Panc1 (cell line): ENCODE results near the gene GARS1. TPM values are rescaled to one million over a fixed set of nuclear protein-coding genes. Genes with fewer than 3 reads are reported as not detected.
"Not testable (repeated sequence)": the region's sequence is repeated elsewhere in the genome, so short reads cannot be mapped to it uniquely, and the experiment has no call there.

Experiments
- ATAC-seq: fragments of 200-7000 bp; cut with Tn5 transposase; 2 replicates; pipeline ENCODE4 v1.9.1; 2020; ENCODE audit warnings: mild to moderate bottlenecking, moderate library complexity
- BruUV-seq: library from RNA; stranded (reverse); fragments of 400-500 nt; replicated peaks from 2 replicates; lab custom pipeline; 2021; lab: Mats Ljungman, UMichigan
- CTCF ChIA-PET: fragments of 300-600 bp; sonication (Branson Sonifier 250); formaldehyde crosslinking; loops from one replicate; lab custom pipeline; 2022; ENCODE audit warnings: antibody characterized with exemption; lab: Charles Lee
- POLR2A ChIA-PET: fragments of 300-600 bp; sonication (Branson Sonifier 250); formaldehyde crosslinking; loops from one replicate; lab custom pipeline; 2022; ENCODE audit warnings: antibody characterized with exemption; lab: Charles Lee
- DNase-seq: peaks from one replicate; pipeline ENCODE4 v3.0.0-alpha.2; 2010; ENCODE audit warnings: low read depth, low spot score
- H3K27ac ChIP-seq: 2 replicates; pipeline ENCODE4 v1.5.1; 2011; ENCODE audit warnings: mild to moderate bottlenecking, low read length, inconsistent platforms
- H3K27me3 ChIP-seq: fragments of 200-500 bp; sonication (Bioruptor generic); 2 replicates; pipeline ENCODE4 v1.6.0; 2014; ENCODE audit warnings: low read length, inconsistent platforms; ENCODE audit not compliant: control insufficient read depth, insufficient read depth
- H3K36me3 ChIP-seq: fragments of 200-500 bp; sonication (Bioruptor generic); 2 replicates; pipeline ENCODE4 v1.5.1; 2014; ENCODE audit warnings: inconsistent platforms, mild to moderate bottlenecking, low read length, moderate library complexity; ENCODE audit not compliant: control insufficient read depth, insufficient read depth
- H3K4me1 ChIP-seq: 2 replicates; pipeline ENCODE4 v1.5.1; 2011; ENCODE audit warnings: inconsistent platforms, mild to moderate bottlenecking, low read length, moderate library complexity; ENCODE audit not compliant: control insufficient read depth, insufficient read depth
- H3K4me3 ChIP-seq, 2 experiments: 2 replicates each; pipeline ENCODE4 v1.5.1; 2011 to 2012; ENCODE audit warnings: low read depth in 2 of 2, low read length in 2 of 2, mild to moderate bottlenecking in 2 of 2, inconsistent platforms in 1 of 2, moderate library complexity in 1 of 2
- H3K9me3 ChIP-seq: fragments of 200-500 bp; sonication (Bioruptor generic); 2 replicates; pipeline ENCODE4 v1.5.1; 2014; ENCODE audit warnings: low read depth, mild to moderate bottlenecking, inconsistent platforms, low read length, moderate library complexity; ENCODE audit not compliant: control insufficient read depth, insufficient read depth
- CTCF ChIP-seq: fragments of 450-650 bp; IDR thresholded peaks from 2 replicates; pipeline ENCODE4 v1.5.1; 2017; ENCODE audit warnings: mild to moderate bottlenecking
- POLR2AphosphoS5 ChIP-seq: IDR thresholded peaks from 2 replicates; pipeline ENCODE4 v1.6.1; 2012; ENCODE audit warnings: mild to moderate bottlenecking, low read depth, low read length, moderate library complexity
- REST ChIP-seq, 2 experiments: IDR thresholded peaks; 2 replicates each; pipeline ENCODE4 v1.6.1; 2011 to 2012; ENCODE audit warnings: low read depth in 2 of 2, control low read depth in 1 of 2, low read length in 1 of 2, mild to moderate bottlenecking in 1 of 2, moderate library complexity in 1 of 2; ENCODE audit not compliant: insufficient read depth in 1 of 2
- SIN3A ChIP-seq: IDR thresholded peaks from 2 replicates; pipeline ENCODE4 v1.6.1; 2012; ENCODE audit warnings: low read depth, mild to moderate bottlenecking, low read length, moderate library complexity, borderline replicate concordance; ENCODE audit not compliant: insufficient read depth
- TCF7L2 ChIP-seq: IDR thresholded peaks from 2 replicates; pipeline ENCODE4 v1.6.1; 2011; ENCODE audit warnings: mild to moderate bottlenecking, low read depth, low read length, inconsistent platforms
- in situ Hi-C: cut with HindIII; loops from 2 replicates; pipeline ENCODE4 v1.10.0; 2016; ENCODE audit warnings: low sequenced_read_pairs, low pct_unique_long_range_greater_than_20kb
- intact Hi-C: fragments of 100-400 bp; cut with micrococcal nuclease; formaldehyde crosslinking; loops from one replicate; pipeline ENCODE4 v1.10.0; 2022; ENCODE audit not compliant: unreplicated experiment
- total RNA-seq: library from RNA; stranded (reverse); gene quantifications from one replicate; pipeline ENCODE4 v1.2.1, GENCODE V29; 2021; ENCODE audit not compliant: unreplicated experiment

Gene GARS1
- total RNA-seq, 1 experiment from 2014 or later, result 271 TPM

GRCh38 chr7:30566596-30566995, 28.1 kb upstream of the GARS1 start:
- DNase-seq (no peak), ATAC-seq (no peak)
- no peak for TF ChIP-seq SIN3A
- no peak for TF ChIP-seq CTCF
- intact Hi-C loops, result no loop called here
- Histone ChIP-seq H3K36me3 (no peaks in the 10 kb centered on the region), H3K9me3 (no peaks in the 10 kb centered on the region), H3K4me1 (no peaks in the 10 kb centered on the region), H3K4me3 (no peak overlapping the region), H3K27ac (no peak overlapping the region), H3K27me3 (no peaks in the 10 kb centered on the region)
- POLR2A ChIA-PET, result no interaction called here
- CTCF ChIA-PET, result no interaction called here
- BruUV-seq, result no TSS peak
- in situ Hi-C loops, result no loop called here

GRCh38 chr7:30567081-30567480, 27.6 kb upstream of the GARS1 start:
- Histone ChIP-seq H3K9me3 (no peaks in the 10 kb centered on the region), H3K27me3 (no peaks in the 10 kb centered on the region), H3K4me1 (no peaks in the 10 kb centered on the region), H3K36me3 (no peaks in the 10 kb centered on the region), H3K4me3 (no peak overlapping the region), H3K27ac (no peak overlapping the region)
- BruUV-seq, result no TSS peak
- ChIA-PET POLR2A (no interaction called here), CTCF (no interaction called here)
- in situ Hi-C loops (no loop called here), intact Hi-C loops (no loop called here)
- TF ChIP-seq SIN3A (no peak), TCF7L2 (no peak), REST (IDR thresholded peaks at IDR 0.05; ENCODE audit: insufficient read depth in 1 of 2, low read depth in 2 of 2, low read length in 1 of 2) (no peak), POLR2AphosphoS5 (no peak), CTCF (no peak)
- no peak for DNase-seq
- no peak for ATAC-seq

GRCh38 chr7:30570238-30570637, 24.4 kb upstream of the GARS1 start:
- ATAC-seq, H3K9me3 ChIP-seq, BruUV-seq, H3K4me1 ChIP-seq, in situ Hi-C loops, H3K4me3 ChIP-seq, H3K36me3 ChIP-seq, H3K27me3 ChIP-seq, DNase-seq, intact Hi-C loops, H3K27ac ChIP-seq: not testable (repeated sequence)
- POLR2A ChIA-PET, result interaction anchor here (0.6 kb wide), 1 partner anchor 12 kb away, joined by 3 read pairs; no protein-coding TSS in a partner anchor
- CTCF ChIA-PET, result interaction anchor here (0.6 kb wide), 1 partner anchor 249 kb away, joined by 6 read pairs; no protein-coding TSS in a partner anchor
